ENCODE measurements around the gene CDC42.

DNA sequence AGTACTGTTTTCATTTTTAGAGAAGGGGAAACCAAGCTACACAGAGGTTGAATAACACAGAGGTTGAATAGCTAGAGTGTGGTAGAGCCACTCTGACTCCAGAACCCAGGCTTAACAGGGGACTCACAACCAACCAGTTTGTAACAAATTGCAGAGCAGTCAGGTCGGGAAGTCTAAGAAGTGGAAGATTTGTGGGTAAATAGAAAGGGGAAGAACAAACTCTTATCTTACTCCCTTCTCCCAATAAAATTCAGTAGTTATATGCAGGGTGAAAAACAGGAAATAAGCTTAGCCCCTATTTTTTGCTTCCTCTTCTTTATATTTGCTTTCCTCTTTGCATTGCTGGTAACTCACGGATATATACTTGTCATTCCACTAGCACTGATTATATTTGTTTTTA is 23.2 kb downstream of the CDC42 start:
- TF ChIP-seq, protein P1, sequence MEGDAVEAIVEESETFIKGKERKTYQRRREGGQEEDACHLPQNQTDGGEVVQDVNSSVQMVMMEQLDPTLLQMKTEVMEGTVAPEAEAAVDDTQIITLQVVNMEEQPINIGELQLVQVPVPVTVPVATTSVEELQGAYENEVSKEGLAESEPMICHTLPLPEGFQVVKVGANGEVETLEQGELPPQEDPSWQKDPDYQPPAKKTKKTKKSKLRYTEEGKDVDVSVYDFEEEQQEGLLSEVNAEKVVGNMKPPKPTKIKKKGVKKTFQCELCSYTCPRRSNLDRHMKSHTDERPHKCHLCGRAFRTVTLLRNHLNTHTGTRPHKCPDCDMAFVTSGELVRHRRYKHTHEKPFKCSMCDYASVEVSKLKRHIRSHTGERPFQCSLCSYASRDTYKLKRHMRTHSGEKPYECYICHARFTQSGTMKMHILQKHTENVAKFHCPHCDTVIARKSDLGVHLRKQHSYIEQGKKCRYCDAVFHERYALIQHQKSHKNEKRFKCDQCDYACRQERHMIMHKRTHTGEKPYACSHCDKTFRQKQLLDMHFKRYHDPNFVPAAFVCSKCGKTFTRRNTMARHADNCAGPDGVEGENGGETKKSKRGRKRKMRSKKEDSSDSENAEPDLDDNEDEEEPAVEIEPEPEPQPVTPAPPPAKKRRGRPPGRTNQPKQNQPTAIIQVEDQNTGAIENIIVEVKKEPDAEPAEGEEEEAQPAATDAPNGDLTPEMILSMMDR (conservative IDR thresholded peaks at IDR 0.05 in 1 of 2, IDR thresholded peaks at IDR 0.05 in 1 of 2; ENCODE audit: low read depth in 1 of 2, low read length in 2 of 2) = no peak
- TF ChIP-seq EZH2 (IDR thresholded peaks at IDR 0.05; ENCODE audit: low read length, missing control alignments) = no peak
